Esophagus muscularis mucosa (tissue), 4 donors: ENCODE measurements around the gene GPR158. TPM values are rescaled to one million over a fixed set of nuclear protein-coding genes. Genes with fewer than 3 reads are reported as not detected.

ENCODE experiments used
- DNase-seq: peaks from one replicate; pipeline ENCODE4 v3.0.0-alpha.2; 2017; ENCODE audit errors: extremely low spot score
- H3K27ac ChIP-seq, 4 donors: fragments of 200-600 bp; sonication (generic); replicated peaks in 1 of 4; 1 replicate in 3 of 4; 2 replicates in 1 of 4; pipeline ENCODE4 v1.5.1; 2016 to 2019; ENCODE audit warnings: mild to moderate bottlenecking in 1 of 4
- H3K27me3 ChIP-seq, 4 donors: fragments of 200-600 bp; sonication (generic); one replicate each; pipeline versions ENCODE4 v1.5.1 to v1.6.0; 2016 to 2019
- H3K36me3 ChIP-seq, 4 donors: fragments of 200-600 bp; sonication (generic); one replicate each; pipeline ENCODE4 v1.5.1; 2016 to 2019
- H3K4me1 ChIP-seq, 4 donors: fragments of 200-600 bp; sonication (generic); one replicate each; pipeline ENCODE4 v1.5.1; 2016 to 2019
- H3K4me3 ChIP-seq, 4 donors: fragments of 200-600 bp; sonication (generic); 1 replicate in 2 of 4; 2 replicates in 2 of 4; pipeline ENCODE4 v1.5.1; 2016 to 2019; ENCODE audit warnings: mild to moderate bottlenecking in 4 of 4, moderate library complexity in 1 of 4
- H3K9me3 ChIP-seq, 4 donors: fragments of 200-600 bp; sonication (generic); 1 replicate in 3 of 4; 2 replicates in 1 of 4; pipeline ENCODE4 v1.5.1; 2016 to 2019
- CTCF ChIP-seq, 3 experiments: fragments of 200-600 bp in 2 of 3; fragments of 450-650 bp in 1 of 3; sonication (generic) in 2 of 3; IDR thresholded peaks; one replicate each; pipeline ENCODE4 v1.5.1; 2017 to 2019; ENCODE audit warnings: antibody characterized with exemption in 3 of 3, mild to moderate bottlenecking in 2 of 3, moderate library complexity in 1 of 3
- EP300 ChIP-seq: sonication (generic); formaldehyde crosslinking; IDR thresholded peaks from one replicate; pipeline ENCODE4 v1.6.1; 2017; ENCODE audit warnings: antibody characterized with exemption
- POLR2A ChIP-seq: fragments of 450-650 bp; IDR thresholded peaks from one replicate; pipeline ENCODE4 v1.6.1; 2017; ENCODE audit warnings: antibody characterized with exemption, moderate library complexity, mild to moderate bottlenecking, low read depth
- POLR2AphosphoS5 ChIP-seq, 2 donors: sonication (generic); formaldehyde crosslinking; IDR thresholded peaks; one replicate each; pipeline ENCODE4 v1.6.1; 2017; ENCODE audit warnings: antibody characterized with exemption in 2 of 2
- WGBS: methylation state at CpG from one replicate; pipeline ENCODE4 v1.1.5; 2018; 5-methylcytosine and 5-hydroxymethylcytosine counted together
- intact Hi-C: fragments of 100-400 bp; cut with DNase I; formaldehyde crosslinking; loops from one replicate; pipeline ENCODE4 v1.15.1; 2023
- total RNA-seq, 4 donors: library from RNA; depleted of rRNA; stranded (reverse); fragments of >200 nt; gene quantifications; one replicate each; pipeline versions ENCODE4 v1.1.0 to v1.2.1, GENCODE V29; 2016

Gene GPR158
- total RNA-seq, 4 donors from 2014 or later: under 0.01 to 0.50 (median 0.13) TPM

GRCh38 chr10:25177093-25177753 lies 2.4 kb downstream of the GPR158 start:
- Histone ChIP-seq H3K36me3 (no peaks in the 10 kb centered on the region), H3K27me3 (peaks cover 0 to 64% (median 29%) of the 10 kb centered on the region in 4 donors), H3K4me3 (no peak overlapping the region), H3K27ac (no peak overlapping the region), H3K4me1 (peaks cover 17 to 28% (median 24%) of the 10 kb centered on the region in 4 donors), H3K9me3 (no peaks in the 10 kb centered on the region)
- WGBS: 31% methylated on average over 2 of the region's 2 CpGs
- DNase-seq: no peak
- intact Hi-C loops: no loop called here
- TF ChIP-seq POLR2AphosphoS5 (IDR thresholded peaks at IDR 0.05) (no peak), POLR2A (no peak), CTCF (IDR thresholded peaks at IDR 0.05) (no peak), EP300 (no peak)

DNA sequence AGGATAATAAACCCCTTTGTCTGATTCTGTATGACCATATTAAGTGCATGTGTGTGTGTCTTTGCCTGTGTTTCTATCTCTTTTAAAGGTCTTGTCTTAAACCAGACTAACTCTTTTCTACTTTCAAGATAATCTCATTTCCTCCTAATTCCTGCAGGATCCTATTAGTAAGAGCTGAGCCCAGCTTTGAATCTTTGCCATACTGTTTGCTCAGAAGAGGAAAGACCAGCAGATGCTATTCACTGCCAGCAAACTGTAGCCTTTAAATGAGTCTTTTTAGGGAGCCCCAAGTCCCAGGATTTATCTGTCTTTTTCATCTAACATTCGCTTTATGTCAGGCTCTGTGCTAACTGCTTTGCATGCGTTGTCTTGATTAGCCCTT lies 2.9 kb downstream of the GPR158 start:
- DNase-seq: no peak
- intact Hi-C loops: no loop called here
- Histone ChIP-seq H3K4me1 (peaks cover 17 to 28% (median 24%) of the 10 kb centered on the region in 4 donors), H3K9me3 (no peaks in the 10 kb centered on the region), H3K4me3 (no peak overlapping the region), H3K36me3 (no peaks in the 10 kb centered on the region), H3K27me3 (peaks cover 0 to 60% (median 29%) of the 10 kb centered on the region in 4 donors), H3K27ac (no peak overlapping the region)
- 78% methylated on average over 2 of the region's 2 CpGs for WGBS
- TF ChIP-seq POLR2AphosphoS5 (IDR thresholded peaks at IDR 0.05) (no peak), EP300 (no peak), CTCF (IDR thresholded peaks at IDR 0.05) (no peak), POLR2A (no peak)

- Histone ChIP-seq H3K9me3 (no peaks in the 10 kb centered on the region), H3K27me3 (peaks cover 0 to 62% (median 29%) of the 10 kb centered on the region in 4 donors), H3K4me3 (no peak overlapping the region), H3K27ac (no peak overlapping the region), H3K4me1 (peaks cover 17 to 28% (median 24%) of the 10 kb centered on the region in 4 donors), H3K36me3 (no peaks in the 10 kb centered on the region)
- TF ChIP-seq EP300 (no peak), POLR2AphosphoS5 (IDR thresholded peaks at IDR 0.05) (no peak), POLR2A (no peak), CTCF (IDR thresholded peaks at IDR 0.05) (no peak)
- DNase-seq: no peak
- intact Hi-C loops: no loop called here
These were observed 3.6 kb downstream of the GPR158 start for GRCh38 chr10:25178411-25178810.

DNA sequence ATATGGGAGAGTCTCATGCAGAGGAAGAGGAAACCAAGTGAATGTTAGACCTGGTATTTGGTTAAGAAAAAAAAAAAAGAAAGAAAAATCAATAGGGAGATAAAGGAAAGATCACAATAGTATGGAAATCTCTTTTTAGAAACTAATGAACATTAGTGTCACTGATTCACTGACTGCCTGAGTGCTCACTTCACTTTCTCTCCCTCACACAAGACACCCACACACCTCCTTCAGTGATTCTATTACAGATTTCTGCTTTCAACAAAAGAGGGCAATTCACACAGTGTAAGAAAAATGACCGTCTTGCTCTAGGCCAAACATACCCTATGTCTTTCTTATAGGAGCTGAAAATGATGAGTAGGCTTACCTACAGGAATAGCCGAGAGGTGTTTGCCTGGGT lies 6.0 kb downstream of the GPR158 start:
- TF ChIP-seq POLR2AphosphoS5 (IDR thresholded peaks at IDR 0.05) (no peak), CTCF (IDR thresholded peaks at IDR 0.05) (no peak), POLR2A (no peak), EP300 (no peak)

GRCh38 chr10:25182636-25183035 lies 7.8 kb downstream of the GPR158 start:
- H3K4me3 ChIP-seq: no peak overlapping the region
- no peak for DNase-seq
- 73% methylated on average over 3 of the region's 3 CpGs for WGBS
- TF ChIP-seq CTCF (IDR thresholded peaks at IDR 0.05): no peak
- TF ChIP-seq POLR2AphosphoS5 (IDR thresholded peaks at IDR 0.05): no peak
- TF ChIP-seq EP300: no peak
- TF ChIP-seq POLR2A: no peak
- H3K9me3 ChIP-seq: no peaks in the 10 kb centered on the region
- H3K4me1 ChIP-seq: no peaks in the 10 kb centered on the region
- H3K27ac ChIP-seq: no peak overlapping the region
- intact Hi-C loops: no loop called here
- H3K27me3 ChIP-seq: peaks cover 0 to 21% (median 6%) of the 10 kb centered on the region in 4 donors
- no peaks in the 10 kb centered on the region for H3K36me3 ChIP-seq

More for the DNA sequence above, 6.0 kb downstream of the GPR158 start:
- DNase-seq: no peak
- WGBS: 62% methylated on average over 2 of the region's 2 CpGs
- intact Hi-C loops: no loop called here
- no peak overlapping the region for H3K4me3 ChIP-seq
- peaks cover 0 to 39% (median 23%) of the 10 kb centered on the region in 4 donors for H3K27me3 ChIP-seq
- no peaks in the 10 kb centered on the region for H3K9me3 ChIP-seq
- H3K4me1 ChIP-seq: peaks cover 5 to 11% (median 7%) of the 10 kb centered on the region in 4 donors
- H3K36me3 ChIP-seq: no peaks in the 10 kb centered on the region
- no peak overlapping the region for H3K27ac ChIP-seq
